Measurements from ENCODE around the gene RHOBTB3. TPM values are rescaled to one million over a fixed set of nuclear protein-coding genes. Genes with fewer than 3 reads are reported as not detected.

The RHOBTB3 gene
- total RNA-seq, 4 donors from 2014 or later = 55.6 to 216 (median 135) TPM

GRCh38 chr5:95759005-95759404 is 27.9 kb downstream of the RHOBTB3 start:
- WGBS, 2 donors (ENCODE audit: low coverage in 1 of 2) = 77 to 80% methylated on average over 7 to 8 of the region's 10 CpGs
- Histone ChIP-seq H3K4me1 (peaks cover 0 to 41% (median 7%) of the 10 kb centered on the region in 3 donors), H3K27ac (peak overlapping the region in 1 of 4 donors; percentile 12), H3K9me3 (no peaks in the 10 kb centered on the region), H3K4me3 (no peak overlapping the region), H3K36me3 (peaks cover 0 to 55% of the 10 kb centered on the region in 2 donors), H3K27me3 (no peaks in the 10 kb centered on the region)
- no peak for TF ChIP-seq CTCF (IDR thresholded peaks at IDR 0.05)
- TF ChIP-seq POLR2A (IDR thresholded peaks at IDR 0.05) = no peak
- TF ChIP-seq EP300 (IDR thresholded peaks at IDR 0.05) = no peak
- no peak for TF ChIP-seq POLR2AphosphoS5 (IDR thresholded peaks at IDR 0.05)
- ATAC-seq = no peak

- Histone ChIP-seq H3K36me3 (peaks cover 0 to 55% of the 10 kb centered on the region in 2 donors), H3K27me3 (no peaks in the 10 kb centered on the region), H3K4me3 (no peak overlapping the region), H3K9me3 (no peaks in the 10 kb centered on the region), H3K4me1 (peaks cover 0 to 41% (median 7%) of the 10 kb centered on the region in 3 donors), H3K27ac (peak overlapping the region in 1 of 4 donors; percentile 23)
- 42% methylated on average over 2 of the region's 2 CpGs for WGBS, 2 donors (ENCODE audit: low coverage in 1 of 2)
- TF ChIP-seq POLR2A (IDR thresholded peaks at IDR 0.05) (no peak), CTCF (IDR thresholded peaks at IDR 0.05) (no peak), EP300 (IDR thresholded peaks at IDR 0.05) (no peak), POLR2AphosphoS5 (IDR thresholded peaks at IDR 0.05) (no peak)
- ATAC-seq = no peak
These were observed 28.5 kb downstream of the RHOBTB3 start for GRCh38 chr5:95759634-95760033.

GRCh38 chr5:95760273-95761191 is 29.4 kb downstream of the RHOBTB3 start:
- WGBS, 2 donors (ENCODE audit: low coverage in 1 of 2) = 37 to 57% methylated on average over 3 of the region's 3 CpGs
- Histone ChIP-seq H3K9me3 (no peaks in the 10 kb centered on the region), H3K4me1 (peaks cover 0 to 41% (median 7%) of the 10 kb centered on the region in 3 donors), H3K4me3 (no peak overlapping the region), H3K27me3 (no peaks in the 10 kb centered on the region), H3K27ac (peak overlapping the region in 3 of 4 donors; percentile 6 to 53 (median 30)), H3K36me3 (peaks cover 0 to 55% of the 10 kb centered on the region in 2 donors)
- ATAC-seq = peak; percentile 70
- TF ChIP-seq POLR2AphosphoS5 (IDR thresholded peaks at IDR 0.05) = peak; percentile 7
- no peak for TF ChIP-seq EP300 (IDR thresholded peaks at IDR 0.05)

- H3K4me1 ChIP-seq = peaks cover 0 to 41% (median 7%) of the 10 kb centered on the region in 3 donors
- no peak for TF ChIP-seq POLR2A (IDR thresholded peaks at IDR 0.05)
- H3K36me3 ChIP-seq = peaks cover 0 to 48% of the 10 kb centered on the region in 2 donors
- no peak for ATAC-seq
- H3K27me3 ChIP-seq = no peaks in the 10 kb centered on the region
- 71% methylated on average over 1 of the region's 1 CpG; no CpG with 5 or more reads in 1 of the 2 donors for WGBS, 2 donors (ENCODE audit: low coverage in 1 of 2)
- no peak overlapping the region for H3K4me3 ChIP-seq
- no peak overlapping the region for H3K27ac ChIP-seq
- no peaks in the 10 kb centered on the region for H3K9me3 ChIP-seq
These were observed 30.9 kb downstream of the RHOBTB3 start for GRCh38 chr5:95761771-95762651.

- H3K4me3 ChIP-seq = no peak overlapping the region
- H3K9me3 ChIP-seq = no peaks in the 10 kb centered on the region
- no peak for ATAC-seq
- WGBS, 2 donors (ENCODE audit: low coverage in 1 of 2) = 92% methylated on average over 5 of the region's 5 CpGs
- no peak overlapping the region for H3K27ac ChIP-seq
- no peaks in the 10 kb centered on the region for H3K27me3 ChIP-seq
- peaks cover 0 to 41% (median 7%) of the 10 kb centered on the region in 3 donors for H3K4me1 ChIP-seq
- TF ChIP-seq EP300 (IDR thresholded peaks at IDR 0.05) (no peak), CTCF (IDR thresholded peaks at IDR 0.05) (no peak), POLR2A (IDR thresholded peaks at IDR 0.05) (no peak), POLR2AphosphoS5 (IDR thresholded peaks at IDR 0.05) (no peak)
- peaks cover 0 to 50% of the 10 kb centered on the region in 2 donors for H3K36me3 ChIP-seq
These were observed 31.5 kb downstream of the RHOBTB3 start for GRCh38 chr5:95762652-95763041.
